ENCODE measurements around the gene PLGRKT.
"Not testable (repeated sequence)": the region's sequence is repeated elsewhere in the genome, so short reads cannot be mapped to it uniquely, and the experiment has no call there.

Gene PLGRKT

GRCh38 chr9:5326893-5327548 is 110.7 kb downstream of the PLGRKT start:
- DNase-seq (ENCODE audit: low read depth) = no peak
- no peak overlapping the region for H3K4me3 ChIP-seq (ENCODE audit: low read length)

GRCh38 chr9:5326187-5326586 is 111.5 kb downstream of the PLGRKT start:
- DNase-seq (ENCODE audit: low read depth) = no peak
- H3K4me3 ChIP-seq (ENCODE audit: low read length) = no peak overlapping the region
- no peak for TF ChIP-seq CTCF (conservative IDR thresholded peaks at IDR 0.05; ENCODE audit: low read depth, low read length)

More at GRCh38 chr9:5326893-5327548, 110.7 kb downstream of the PLGRKT start:
- TF ChIP-seq CTCF (conservative IDR thresholded peaks at IDR 0.05; ENCODE audit: low read depth, low read length) = no peak

GRCh38 chr9:5321601-5322000 is 116.1 kb downstream of the PLGRKT start:
- not testable (repeated sequence) for H3K4me3 ChIP-seq (ENCODE audit: low read length); DNase-seq (ENCODE audit: low read depth)

- DNase-seq (ENCODE audit: low read depth) = no peak
- peak; percentile 30 for TF ChIP-seq CTCF (conservative IDR thresholded peaks at IDR 0.05; ENCODE audit: low read depth, low read length)
These were observed 116.7 kb downstream of the PLGRKT start for GRCh38 chr9:5321058-5321457.

GRCh38 chr9:5316406-5316805 is 121.3 kb downstream of the PLGRKT start:
- DNase-seq (ENCODE audit: low read depth); H3K4me3 ChIP-seq (ENCODE audit: low read length): not testable (repeated sequence)

More at GRCh38 chr9:5321058-5321457, 116.7 kb downstream of the PLGRKT start:
- no peak overlapping the region for H3K4me3 ChIP-seq (ENCODE audit: low read length)

- TF ChIP-seq CTCF (conservative IDR thresholded peaks at IDR 0.05; ENCODE audit: low read depth, low read length) = no peak
- no peak for DNase-seq (ENCODE audit: low read depth)
These were observed 122.4 kb downstream of the PLGRKT start for GRCh38 chr9:5315187-5315923.

GRCh38 chr9:5310851-5311250 is 126.9 kb downstream of the PLGRKT start:
- no peak for DNase-seq (ENCODE audit: low read depth)
- TF ChIP-seq CTCF (conservative IDR thresholded peaks at IDR 0.05; ENCODE audit: low read depth, low read length) = no peak
- no peak overlapping the region for H3K4me3 ChIP-seq (ENCODE audit: low read length)

More at GRCh38 chr9:5315187-5315923, 122.4 kb downstream of the PLGRKT start:
- H3K4me3 ChIP-seq (ENCODE audit: low read length) = no peak overlapping the region

Measured in retinal pigment epithelial cell (primary cell).